Calu3 (cell line): ENCODE data around the gene NPTX2. TPM values are rescaled to one million over a fixed set of nuclear protein-coding genes. Genes with fewer than 3 reads are reported as not detected.

ENCODE experiments used
- BruUV-seq: library from RNA; stranded (reverse); fragments of 400-500 nt; replicated peaks from 2 replicates; lab custom pipeline; 2021; lab: Mats Ljungman, UMichigan
- CTCF ChIA-PET: fragments of 300-600 bp; sonication (Branson Sonifier 250); formaldehyde crosslinking; loops from one replicate; lab custom pipeline; 2022; ENCODE audit warnings: antibody characterized with exemption; lab: Charles Lee
- DNase-seq: peaks from one replicate; pipeline ENCODE4 v3.0.0; 2022
- H3K27ac Mint-ChIP-seq: one replicate; pipeline ENCODE4 v1.8.0; 2022; ENCODE audit warnings: mixed read lengths; ENCODE audit not compliant: unreplicated experiment
- H3K27me3 Mint-ChIP-seq: one replicate; pipeline ENCODE4 v1.8.0; 2022; ENCODE audit warnings: mixed read lengths; ENCODE audit not compliant: unreplicated experiment
- H3K36me3 Mint-ChIP-seq: one replicate; pipeline ENCODE4 v1.8.0; 2022; ENCODE audit warnings: mild to moderate bottlenecking, moderate library complexity, mixed read lengths; ENCODE audit not compliant: insufficient read depth, unreplicated experiment
- H3K4me1 Mint-ChIP-seq: one replicate; pipeline ENCODE4 v1.8.0; 2022; ENCODE audit warnings: mild to moderate bottlenecking, low read depth, mixed read lengths; ENCODE audit not compliant: unreplicated experiment
- H3K4me3 Mint-ChIP-seq: one replicate; pipeline ENCODE4 v1.8.0; 2022; ENCODE audit warnings: mild to moderate bottlenecking, low read depth, moderate library complexity, mixed read lengths; ENCODE audit not compliant: unreplicated experiment
- H3K9me3 Mint-ChIP-seq: one replicate; pipeline ENCODE4 v1.8.0; 2022; ENCODE audit warnings: low read depth, mixed read lengths; ENCODE audit not compliant: unreplicated experiment
- CTCF ChIP-seq: fragments of 200-600 bp; IDR thresholded peaks from one replicate; pipeline ENCODE4 v1.8.0; 2022; ENCODE audit warnings: antibody characterized with exemption; ENCODE audit not compliant: unreplicated experiment
- intact Hi-C: fragments of 100-400 bp; cut with micrococcal nuclease; formaldehyde crosslinking; loops from one replicate; pipeline ENCODE4 v1.10.0; 2022; ENCODE audit not compliant: unreplicated experiment
- total RNA-seq: library from RNA; stranded (reverse); gene quantifications from 2 replicates; pipeline ENCODE4 v1.2.3, GENCODE V29; 2022

The NPTX2 gene
- total RNA-seq, 1 experiment from 2014 or later: not detected

GRCh38 chr7:98651760-98652159 lies 34.7 kb downstream of the NPTX2 start:
- peaks cover 46% of the 10 kb centered on the region for H3K27me3 Mint-ChIP-seq
- H3K4me3 Mint-ChIP-seq: no peak overlapping the region
- CTCF ChIA-PET: no interaction called here
- TF ChIP-seq CTCF: no peak
- H3K27ac Mint-ChIP-seq: no peak overlapping the region
- H3K4me1 Mint-ChIP-seq: no peaks in the 10 kb centered on the region
- no TSS peak for BruUV-seq
- DNase-seq: no peak
- intact Hi-C loops: no loop called here
- H3K9me3 Mint-ChIP-seq: no peaks in the 10 kb centered on the region
- no peaks in the 10 kb centered on the region for H3K36me3 Mint-ChIP-seq

GRCh38 chr7:98653601-98654310 lies 36.7 kb downstream of the NPTX2 start:
- intact Hi-C loops: no loop called here
- no peaks in the 10 kb centered on the region for H3K4me1 Mint-ChIP-seq
- no peaks in the 10 kb centered on the region for H3K9me3 Mint-ChIP-seq
- no peak overlapping the region for H3K4me3 Mint-ChIP-seq
- no peak for DNase-seq
- TF ChIP-seq CTCF: no peak
- peaks cover 26% of the 10 kb centered on the region for H3K27me3 Mint-ChIP-seq
- CTCF ChIA-PET: no interaction called here
- no TSS peak for BruUV-seq
- H3K27ac Mint-ChIP-seq: no peak overlapping the region
- no peaks in the 10 kb centered on the region for H3K36me3 Mint-ChIP-seq

GRCh38 chr7:98654524-98655272 lies 37.6 kb downstream of the NPTX2 start:
- Mint-ChIP-seq H3K27ac (no peak overlapping the region), H3K36me3 (no peaks in the 10 kb centered on the region), H3K4me1 (no peaks in the 10 kb centered on the region), H3K27me3 (peaks cover 17% of the 10 kb centered on the region), H3K9me3 (no peaks in the 10 kb centered on the region), H3K4me3 (no peak overlapping the region)
- CTCF ChIA-PET: no interaction called here
- no peak for TF ChIP-seq CTCF
- DNase-seq: no peak
- no TSS peak for BruUV-seq
- intact Hi-C loops: no loop called here

- Mint-ChIP-seq H3K27ac (no peak overlapping the region), H3K4me3 (no peak overlapping the region), H3K27me3 (peaks cover 8% of the 10 kb centered on the region), H3K36me3 (no peaks in the 10 kb centered on the region), H3K4me1 (no peaks in the 10 kb centered on the region), H3K9me3 (no peaks in the 10 kb centered on the region)
- intact Hi-C loops: no loop called here
- DNase-seq: no peak
- CTCF ChIA-PET: no interaction called here
- no peak for TF ChIP-seq CTCF
- no TSS peak for BruUV-seq
Measured at GRCh38 chr7:98655611-98656010, 38.5 kb downstream of the NPTX2 start.
